CD4-positive, alpha-beta T cell treated with Interleukin-6 at 100 ng/mL for 8 hours (primary cell): ENCODE results near the gene SYT13.

Experiments used
- DNase-seq: peaks from one replicate; pipeline ENCODE4 v3.0.0-alpha.2; 2020; ENCODE audit warnings: mixed read lengths, low spot score

Gene SYT13

GRCh38 chr11:45216031-45216430 is 70.1 kb downstream of the SYT13 start:
- DNase-seq, result no peak

GRCh38 chr11:45215098-45215865 is 70.9 kb downstream of the SYT13 start:
- no peak for DNase-seq

GRCh38 chr11:45213717-45214116 is 72.4 kb downstream of the SYT13 start:
- no peak for DNase-seq

GRCh38 chr11:45213316-45213665 is 72.8 kb downstream of the SYT13 start:
- DNase-seq, result no peak

- DNase-seq, result no peak
These were observed 73.4 kb downstream of the SYT13 start for GRCh38 chr11:45212566-45213315.

GRCh38 chr11:45211732-45212131 is 74.4 kb downstream of the SYT13 start:
- DNase-seq, result no peak

- no peak for DNase-seq
These were observed 75.3 kb downstream of the SYT13 start for GRCh38 chr11:45210846-45211245.

- DNase-seq, result no peak
These were observed 76.0 kb downstream of the SYT13 start for GRCh38 chr11:45209891-45210699.

- DNase-seq, result no peak
These were observed 76.9 kb downstream of the SYT13 start for GRCh38 chr11:45209000-45209879.

- DNase-seq, result no peak
These were observed 78.0 kb downstream of the SYT13 start for GRCh38 chr11:45208135-45208534.

GRCh38 chr11:45205978-45206377 is 80.2 kb downstream of the SYT13 start:
- no peak for DNase-seq

GRCh38 chr11:45204761-45205160 is 81.4 kb downstream of the SYT13 start:
- DNase-seq, result no peak

- no peak for DNase-seq
These were observed 92.4 kb downstream of the SYT13 start for GRCh38 chr11:45193695-45194094.
